Esophagus muscularis mucosa (tissue), 4 donors: ENCODE results near the gene LILRB3. TPM values are rescaled to one million over a fixed set of nuclear protein-coding genes. Genes with fewer than 3 reads are reported as not detected.
A peak's percentile ranks its signal among the peaks of the same experiment; 100 is the strongest.

ENCODE experiments used
- DNase-seq: peaks from one replicate; pipeline ENCODE4 v3.0.0-alpha.2; 2017; ENCODE audit errors: extremely low spot score
- H3K27ac ChIP-seq, 4 donors: fragments of 200-600 bp; sonication (generic); replicated peaks in 1 of 4; 1 replicate in 3 of 4; 2 replicates in 1 of 4; pipeline ENCODE4 v1.5.1; 2016 to 2019; ENCODE audit warnings: mild to moderate bottlenecking in 1 of 4
- H3K27me3 ChIP-seq, 4 donors: fragments of 200-600 bp; sonication (generic); one replicate each; pipeline versions ENCODE4 v1.5.1 to v1.6.0; 2016 to 2019
- H3K36me3 ChIP-seq, 4 donors: fragments of 200-600 bp; sonication (generic); one replicate each; pipeline ENCODE4 v1.5.1; 2016 to 2019
- H3K4me1 ChIP-seq, 4 donors: fragments of 200-600 bp; sonication (generic); one replicate each; pipeline ENCODE4 v1.5.1; 2016 to 2019
- H3K4me3 ChIP-seq, 4 donors: fragments of 200-600 bp; sonication (generic); 1 replicate in 2 of 4; 2 replicates in 2 of 4; pipeline ENCODE4 v1.5.1; 2016 to 2019; ENCODE audit warnings: mild to moderate bottlenecking in 4 of 4, moderate library complexity in 1 of 4
- H3K9me3 ChIP-seq, 4 donors: fragments of 200-600 bp; sonication (generic); 1 replicate in 3 of 4; 2 replicates in 1 of 4; pipeline ENCODE4 v1.5.1; 2016 to 2019
- EP300 ChIP-seq: sonication (generic); formaldehyde crosslinking; IDR thresholded peaks from one replicate; pipeline ENCODE4 v1.6.1; 2017; ENCODE audit warnings: antibody characterized with exemption
- POLR2A ChIP-seq: fragments of 450-650 bp; IDR thresholded peaks from one replicate; pipeline ENCODE4 v1.6.1; 2017; ENCODE audit warnings: antibody characterized with exemption, moderate library complexity, mild to moderate bottlenecking, low read depth
- POLR2AphosphoS5 ChIP-seq, 2 donors: sonication (generic); formaldehyde crosslinking; IDR thresholded peaks; one replicate each; pipeline ENCODE4 v1.6.1; 2017; ENCODE audit warnings: antibody characterized with exemption in 2 of 2
- WGBS: methylation state at CpG from one replicate; pipeline ENCODE4 v1.1.5; 2018; 5-methylcytosine and 5-hydroxymethylcytosine counted together
- intact Hi-C: fragments of 100-400 bp; cut with DNase I; formaldehyde crosslinking; loops from one replicate; pipeline ENCODE4 v1.15.1; 2023
- total RNA-seq, 4 donors: library from RNA; depleted of rRNA; stranded (reverse); fragments of >200 nt; gene quantifications; one replicate each; pipeline versions ENCODE4 v1.1.0 to v1.2.1, GENCODE V29; 2016
- TF ChIP-seq, protein P1 (sequence below), 3 experiments: fragments of 200-600 bp in 2 of 3; fragments of 450-650 bp in 1 of 3; sonication (generic) in 2 of 3; IDR thresholded peaks; one replicate each; pipeline ENCODE4 v1.5.1; 2017 to 2019; ENCODE audit warnings: antibody characterized with exemption in 3 of 3, mild to moderate bottlenecking in 2 of 3, moderate library complexity in 1 of 3

LILRB3 gene
- total RNA-seq, 4 donors from 2014 or later, result 9.1 to 36.1 (median 11.3) TPM

DNA sequence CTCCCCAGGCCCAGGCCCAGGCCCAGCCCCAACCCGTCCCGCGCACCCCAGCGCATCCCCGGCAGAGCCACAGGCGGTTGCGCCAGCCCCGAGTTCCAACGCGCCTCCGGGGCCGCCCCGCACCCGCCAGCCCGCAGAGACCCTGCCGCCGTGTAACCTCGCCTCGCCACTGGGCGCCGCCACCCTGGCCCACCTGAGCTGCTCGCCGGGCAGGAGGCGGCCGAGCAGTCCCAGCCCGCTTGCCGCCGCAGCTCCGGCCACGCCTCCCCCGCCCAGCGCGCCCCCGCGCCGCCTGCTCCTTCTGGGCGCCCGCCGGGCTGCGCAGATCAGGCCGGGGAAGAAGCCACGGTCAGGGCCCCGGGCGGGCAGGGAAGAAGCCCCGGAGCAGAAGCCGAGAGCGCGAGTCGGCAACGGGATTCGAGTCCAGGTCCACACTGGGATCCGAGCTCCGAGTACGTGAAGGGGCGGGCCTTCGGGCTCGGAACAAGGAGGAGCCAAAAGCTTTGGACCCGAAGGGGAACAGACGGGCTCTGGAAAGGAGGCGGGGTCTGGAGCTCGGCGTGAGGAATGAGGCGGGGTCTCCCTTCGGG, 33.6 kb downstream of the LILRB3 start, which contains the start of gene MBOAT7:
Gene MBOAT7 (minus strand): TSS at position 436 of the 590 bp plus-strand sequence. CDS start 1,072 bp downstream, outside the sequence.
- TF ChIP-seq POLR2A, result no peak
- no peak for TF ChIP-seq EP300
- TF ChIP-seq, protein P1, sequence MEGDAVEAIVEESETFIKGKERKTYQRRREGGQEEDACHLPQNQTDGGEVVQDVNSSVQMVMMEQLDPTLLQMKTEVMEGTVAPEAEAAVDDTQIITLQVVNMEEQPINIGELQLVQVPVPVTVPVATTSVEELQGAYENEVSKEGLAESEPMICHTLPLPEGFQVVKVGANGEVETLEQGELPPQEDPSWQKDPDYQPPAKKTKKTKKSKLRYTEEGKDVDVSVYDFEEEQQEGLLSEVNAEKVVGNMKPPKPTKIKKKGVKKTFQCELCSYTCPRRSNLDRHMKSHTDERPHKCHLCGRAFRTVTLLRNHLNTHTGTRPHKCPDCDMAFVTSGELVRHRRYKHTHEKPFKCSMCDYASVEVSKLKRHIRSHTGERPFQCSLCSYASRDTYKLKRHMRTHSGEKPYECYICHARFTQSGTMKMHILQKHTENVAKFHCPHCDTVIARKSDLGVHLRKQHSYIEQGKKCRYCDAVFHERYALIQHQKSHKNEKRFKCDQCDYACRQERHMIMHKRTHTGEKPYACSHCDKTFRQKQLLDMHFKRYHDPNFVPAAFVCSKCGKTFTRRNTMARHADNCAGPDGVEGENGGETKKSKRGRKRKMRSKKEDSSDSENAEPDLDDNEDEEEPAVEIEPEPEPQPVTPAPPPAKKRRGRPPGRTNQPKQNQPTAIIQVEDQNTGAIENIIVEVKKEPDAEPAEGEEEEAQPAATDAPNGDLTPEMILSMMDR (IDR thresholded peaks at IDR 0.05), result peak in 2 of 3 experiments; percentile 42 to 44
- TF ChIP-seq POLR2AphosphoS5 (IDR thresholded peaks at IDR 0.05), result peak in 1 of 2 donors; percentile 62
- 0% methylated on average over 17 of the region's 64 CpGs for WGBS
- intact Hi-C loops, result no loop called here

DNA sequence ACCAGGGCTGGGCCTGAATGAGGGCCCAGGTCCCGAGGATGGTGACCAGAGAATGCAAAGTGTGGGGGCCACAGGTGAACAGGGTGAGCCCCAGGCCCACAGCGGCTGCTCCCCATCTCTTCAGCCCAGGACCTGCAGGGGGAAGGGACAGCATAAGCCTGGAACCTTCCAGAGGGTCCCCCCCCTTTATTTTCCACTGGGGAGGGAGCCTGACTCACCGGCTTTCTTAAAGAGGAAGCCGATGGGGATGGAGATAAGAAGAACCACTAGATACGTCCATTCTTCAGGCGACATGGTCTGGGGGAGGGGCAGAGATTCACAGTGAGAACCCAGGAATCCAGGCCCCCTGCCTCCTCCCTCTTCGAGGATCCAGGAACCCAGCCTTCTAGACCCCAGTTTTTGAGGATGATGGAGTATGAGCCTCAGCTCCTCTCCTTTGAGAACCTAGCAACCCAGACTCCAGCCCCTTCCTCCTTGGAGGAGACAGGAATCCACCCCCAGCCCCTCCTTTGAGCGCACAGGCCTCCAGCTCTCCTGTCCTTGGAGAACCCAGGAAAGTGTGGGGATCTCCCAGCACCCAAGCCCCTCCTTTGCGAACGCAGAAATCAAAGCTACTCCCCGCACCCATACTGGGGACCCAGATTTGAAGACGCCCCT, 34.5 kb downstream of the LILRB3 start:
- DNase-seq, result no peak

More for the DNA sequence above, 33.6 kb downstream of the LILRB3 start, which contains the start of gene MBOAT7:
- Histone ChIP-seq H3K27ac (peak within 1 kb of the TSS; percentile 97 to 99 (median 98)), H3K4me1 (peaks cover 24 to 35% (median 34%) of the 10 kb centered on the region in 4 donors), H3K27me3 (no peaks in the 10 kb centered on the region), H3K4me3 (peak within 1 kb of the TSS; percentile 76 to 93 (median 90)), H3K36me3 (peaks cover 8 to 35% (median 21%) of the 10 kb centered on the region in 4 donors), H3K9me3 (no peaks in the 10 kb centered on the region)
- no peak for DNase-seq

GRCh38 chr19:54186934-54187381, 35.8 kb downstream of the LILRB3 start:
- no peak overlapping the region for H3K27ac ChIP-seq
- H3K36me3 ChIP-seq, result peaks cover 0 to 22% (median 9%) of the 10 kb centered on the region in 4 donors
- peaks cover 17 to 26% (median 22%) of the 10 kb centered on the region in 4 donors for H3K4me1 ChIP-seq
- DNase-seq, result no peak
- H3K27me3 ChIP-seq, result no peaks in the 10 kb centered on the region
- WGBS, result 88% methylated on average over 11 of the region's 11 CpGs
- TF ChIP-seq, protein P1 (IDR thresholded peaks at IDR 0.05), result no peak
- TF ChIP-seq POLR2AphosphoS5 (IDR thresholded peaks at IDR 0.05) (no peak), EP300 (no peak), POLR2A (no peak)
- H3K4me3 ChIP-seq, result no peak overlapping the region
- intact Hi-C loops, result no loop called here
- H3K9me3 ChIP-seq, result no peaks in the 10 kb centered on the region

More for the DNA sequence above, 34.5 kb downstream of the LILRB3 start:
- peaks cover 24 to 35% (median 34%) of the 10 kb centered on the region in 4 donors for H3K4me1 ChIP-seq
- peaks cover 3 to 29% (median 15%) of the 10 kb centered on the region in 4 donors for H3K36me3 ChIP-seq
- intact Hi-C loops, result no loop called here
- WGBS, result 20% methylated on average over 11 of the region's 12 CpGs
- TF ChIP-seq, protein P1 (IDR thresholded peaks at IDR 0.05), result no peak
- no peaks in the 10 kb centered on the region for H3K27me3 ChIP-seq
- no peaks in the 10 kb centered on the region for H3K9me3 ChIP-seq
- peak overlapping the region; percentile 97 to 99 (median 98) for H3K27ac ChIP-seq
- peak overlapping the region; percentile 76 to 93 (median 90) for H3K4me3 ChIP-seq

DNA sequence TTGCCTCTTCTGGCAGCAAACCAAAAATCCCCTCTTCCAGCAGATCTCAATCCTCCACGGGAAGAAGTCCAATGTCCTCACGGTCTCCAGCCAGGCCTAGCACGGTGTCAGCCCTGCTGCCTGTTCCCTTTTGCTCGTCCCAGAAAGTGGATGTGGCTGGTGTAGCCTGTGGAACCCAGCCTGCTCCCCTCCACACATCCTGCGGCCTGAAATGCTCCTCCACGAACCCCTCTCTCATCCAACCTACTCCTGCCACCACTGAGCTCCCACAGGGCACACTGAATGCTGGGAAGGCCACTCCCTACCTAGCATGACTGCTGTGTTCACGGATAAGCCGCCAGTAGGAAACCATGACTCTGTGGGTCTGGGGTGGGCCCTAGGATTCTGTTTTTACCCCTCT, 36.5 kb downstream of the LILRB3 start:
- WGBS, result 87% methylated on average over 8 of the region's 8 CpGs
- Histone ChIP-seq H3K27ac (no peak overlapping the region), H3K36me3 (peaks cover 0 to 22% (median 9%) of the 10 kb centered on the region in 4 donors), H3K4me3 (no peak overlapping the region), H3K4me1 (peaks cover 11 to 20% (median 15%) of the 10 kb centered on the region in 4 donors), H3K27me3 (no peaks in the 10 kb centered on the region), H3K9me3 (no peaks in the 10 kb centered on the region)
- intact Hi-C loops, result no loop called here
- TF ChIP-seq POLR2AphosphoS5 (IDR thresholded peaks at IDR 0.05) (no peak), EP300 (no peak), POLR2A (no peak)
- TF ChIP-seq, protein P1 (IDR thresholded peaks at IDR 0.05), result no peak
- DNase-seq, result no peak
